Mucosa of descending colon (tissue), 3 donors: ENCODE measurements around the gene CAMTA2. TPM values are rescaled to one million over a fixed set of nuclear protein-coding genes. Genes with fewer than 3 reads are reported as not detected.

ENCODE experiments used
- ATAC-seq: fragments of 200-7000 bp; cut with Tn5 transposase; one replicate; pipeline ENCODE4 v1.9.1; 2020; ENCODE audit warnings: mild to moderate bottlenecking, moderate library complexity
- DNase-seq, 3 donors: peaks; one replicate each; pipeline ENCODE4 v3.0.0-alpha.2; 2020
- H3K36me3 ChIP-seq: fragments of 200-600 bp; one replicate; pipeline ENCODE4 v1.8.0; 2021; ENCODE audit warnings: low read depth, mild to moderate bottlenecking
- H3K4me1 ChIP-seq: fragments of 200-600 bp; one replicate; pipeline ENCODE4 v1.8.0; 2021; ENCODE audit warnings: low read depth, mild to moderate bottlenecking
- H3K4me3 ChIP-seq: fragments of 200-600 bp; one replicate; pipeline ENCODE4 v1.8.0; 2021; ENCODE audit warnings: mild to moderate bottlenecking
- H3K9me3 ChIP-seq: fragments of 200-600 bp; one replicate; pipeline ENCODE4 v1.8.0; 2021; ENCODE audit warnings: mild to moderate bottlenecking
- intact Hi-C, 2 donors: fragments of 100-400 bp; cut with DNase I in 1 of 2; cut with micrococcal nuclease in 1 of 2; formaldehyde crosslinking; loops; one replicate each; pipeline versions ENCODE4 v1.11.0 to v1.11.1; 2022; cut with DNase I, micrococcal nuclease
- total RNA-seq, 3 donors: library from RNA; stranded (reverse); fragmentation: NEBNext Ultra II Directional in 2 of 3; extraction: Animal tissue kit (Norgen Biotek cat#: 25700) in 2 of 3; gene quantifications; one replicate each; pipeline versions ENCODE4 v1.2.1 to v1.2.4, GENCODE V29; 2021 to 2023
- TF ChIP-seq, protein P1 (sequence below): fragments of 200-600 bp; IDR thresholded peaks from one replicate; pipeline ENCODE4 v1.8.0; 2022; ENCODE audit warnings: antibody characterized with exemption, mild to moderate bottlenecking
- donor health status: DM: no; HTN: no; CAD: no; lungs with moderate emphysema.
- donor health status: DM: no; HTN: no; CAD: no.
- donor health status: DM: no; HTN: yes; CAD: no.

The CAMTA2 gene
- total RNA-seq, 3 donors from 2014 or later: 56.6 to 71.7 (median 57.1) TPM

DNA sequence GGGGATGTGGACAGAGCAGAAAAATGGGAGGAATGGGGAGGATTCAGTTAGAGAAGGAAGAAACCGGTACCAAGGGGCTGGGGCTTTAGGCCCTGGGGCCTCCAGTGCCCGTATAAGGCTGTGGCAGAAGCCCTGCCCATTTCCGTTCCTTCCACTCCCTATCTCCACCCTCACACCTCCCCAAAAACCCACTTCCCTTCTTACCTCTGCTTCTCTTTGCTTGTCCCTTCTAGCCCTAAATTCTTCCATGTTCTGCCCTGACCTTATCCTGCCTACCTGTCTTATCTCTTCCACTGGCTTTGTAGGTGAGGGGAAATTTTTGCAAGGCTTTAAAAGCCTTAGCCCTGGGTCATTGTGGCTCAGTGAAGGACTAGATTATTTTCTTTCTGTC, 43.3 kb downstream of the CAMTA2 start:
- ATAC-seq: no peak
- H3K4me1 ChIP-seq: peaks cover 37% of the 10 kb centered on the region
- H3K4me3 ChIP-seq: no peak overlapping the region
- intact Hi-C loops: no loop called here
- DNase-seq: peak in 1 of 3 donors; percentile 68
- H3K9me3 ChIP-seq: no peaks in the 10 kb centered on the region
- TF ChIP-seq, protein P1, sequence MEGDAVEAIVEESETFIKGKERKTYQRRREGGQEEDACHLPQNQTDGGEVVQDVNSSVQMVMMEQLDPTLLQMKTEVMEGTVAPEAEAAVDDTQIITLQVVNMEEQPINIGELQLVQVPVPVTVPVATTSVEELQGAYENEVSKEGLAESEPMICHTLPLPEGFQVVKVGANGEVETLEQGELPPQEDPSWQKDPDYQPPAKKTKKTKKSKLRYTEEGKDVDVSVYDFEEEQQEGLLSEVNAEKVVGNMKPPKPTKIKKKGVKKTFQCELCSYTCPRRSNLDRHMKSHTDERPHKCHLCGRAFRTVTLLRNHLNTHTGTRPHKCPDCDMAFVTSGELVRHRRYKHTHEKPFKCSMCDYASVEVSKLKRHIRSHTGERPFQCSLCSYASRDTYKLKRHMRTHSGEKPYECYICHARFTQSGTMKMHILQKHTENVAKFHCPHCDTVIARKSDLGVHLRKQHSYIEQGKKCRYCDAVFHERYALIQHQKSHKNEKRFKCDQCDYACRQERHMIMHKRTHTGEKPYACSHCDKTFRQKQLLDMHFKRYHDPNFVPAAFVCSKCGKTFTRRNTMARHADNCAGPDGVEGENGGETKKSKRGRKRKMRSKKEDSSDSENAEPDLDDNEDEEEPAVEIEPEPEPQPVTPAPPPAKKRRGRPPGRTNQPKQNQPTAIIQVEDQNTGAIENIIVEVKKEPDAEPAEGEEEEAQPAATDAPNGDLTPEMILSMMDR: no peak
- H3K36me3 ChIP-seq: no peaks in the 10 kb centered on the region

DNA sequence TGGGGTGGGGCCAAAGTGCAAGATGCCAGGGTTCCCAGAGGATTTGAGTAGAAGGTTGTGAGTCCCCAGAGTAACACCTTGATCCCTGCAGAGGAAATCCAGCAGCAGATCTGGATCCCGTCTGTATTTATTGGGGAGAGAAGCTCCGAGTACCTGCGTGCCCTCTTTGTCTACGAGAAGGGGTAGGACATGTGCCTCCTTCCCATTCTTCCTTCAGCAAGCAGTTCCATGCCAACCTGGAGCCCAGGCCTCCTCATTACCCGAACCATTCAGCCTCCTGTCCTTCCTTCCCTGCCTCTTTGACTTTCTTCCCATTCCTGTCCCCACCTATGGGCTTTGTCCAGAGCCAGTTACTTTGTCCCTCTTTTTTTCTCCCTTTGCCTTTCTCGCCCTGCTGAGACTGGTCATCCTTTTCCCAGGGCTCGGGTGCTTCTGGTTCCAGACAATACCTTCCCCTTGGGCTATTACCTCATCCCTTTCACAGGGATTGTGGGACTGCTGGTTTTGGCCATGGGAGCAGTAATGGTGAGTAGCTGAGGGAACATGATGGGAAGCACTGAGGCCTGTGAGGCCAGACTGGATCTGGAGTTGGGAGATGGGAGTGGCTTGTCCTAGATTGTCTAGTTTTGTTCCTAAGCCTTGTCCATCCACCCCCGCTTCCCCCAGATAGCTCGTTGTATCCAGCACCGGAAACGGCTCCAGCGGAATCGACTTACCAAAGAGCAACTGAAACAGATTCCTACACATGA, 44.5 kb downstream of the CAMTA2 start:
- DNase-seq (no peak), ATAC-seq (no peak)
- Histone ChIP-seq H3K4me1 (peaks cover 46% of the 10 kb centered on the region), H3K4me3 (no peak overlapping the region), H3K9me3 (no peaks in the 10 kb centered on the region), H3K36me3 (no peaks in the 10 kb centered on the region)
- TF ChIP-seq, protein P1: no peak
- intact Hi-C loops: no loop called here

DNA sequence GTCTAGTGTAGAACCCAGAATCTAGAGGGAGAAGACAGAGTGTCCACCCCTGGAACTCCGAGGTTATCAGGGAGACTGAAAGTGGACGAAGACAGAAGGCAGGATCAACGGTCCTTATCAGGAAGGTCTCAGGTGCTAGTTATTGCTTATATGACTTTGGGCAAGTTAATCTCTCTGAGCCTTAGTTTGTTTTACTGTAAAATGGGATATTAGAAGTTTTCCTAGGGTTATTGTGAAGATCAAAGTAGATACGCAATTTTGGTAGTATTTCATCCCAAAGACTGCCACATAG, 46.2 kb downstream of the CAMTA2 start:
- H3K4me1 ChIP-seq: peaks cover 38% of the 10 kb centered on the region

DNA sequence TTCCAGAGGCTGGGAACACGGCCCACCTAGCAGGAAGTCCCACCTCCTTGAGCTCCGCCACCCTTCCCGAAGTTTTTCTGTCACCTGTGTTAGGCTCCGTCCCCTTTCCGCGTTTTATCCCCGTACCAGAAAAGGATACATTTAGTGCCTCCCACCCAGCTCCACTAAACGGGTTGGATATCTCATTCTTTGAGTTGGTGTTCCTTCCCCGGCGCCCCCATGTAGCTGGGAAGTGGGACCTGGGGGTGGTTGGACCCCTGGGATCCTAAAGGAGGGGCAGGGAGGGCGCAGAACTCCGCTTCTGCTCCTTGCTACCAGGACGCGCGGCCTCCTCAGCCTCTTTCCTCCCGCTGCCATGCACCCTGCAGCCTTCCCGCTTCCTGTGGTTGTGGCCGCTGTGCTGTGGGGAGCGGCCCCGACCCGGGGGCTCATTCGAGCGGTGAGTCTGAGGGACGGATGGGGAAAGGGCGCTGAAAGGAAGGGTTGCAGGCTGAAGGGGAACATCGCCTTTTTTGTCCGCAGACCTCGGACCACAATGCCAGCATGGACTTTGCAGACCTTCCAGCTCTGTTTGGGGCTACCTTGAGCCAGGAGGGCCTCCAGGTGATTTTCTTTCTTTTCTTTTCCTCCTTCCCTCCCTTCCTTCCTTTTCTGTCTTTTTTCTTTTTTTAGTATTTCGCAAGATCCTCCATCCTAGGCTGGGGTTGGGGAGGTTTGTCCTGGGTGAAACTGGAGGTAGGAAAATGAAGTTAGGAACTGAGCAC, 46.7 kb downstream of the CAMTA2 start:
- Histone ChIP-seq H3K4me3 (peak overlapping the region; percentile 77), H3K9me3 (no peaks in the 10 kb centered on the region), H3K36me3 (no peaks in the 10 kb centered on the region), H3K4me1 (peaks cover 34% of the 10 kb centered on the region)
- DNase-seq (peak; percentile 54 to 84 (median 72)), ATAC-seq (peak; percentile 67)
- TF ChIP-seq, protein P1: no peak
- intact Hi-C loops: no loop called here

More for the DNA sequence above, 46.2 kb downstream of the CAMTA2 start:
- no peaks in the 10 kb centered on the region for H3K36me3 ChIP-seq
- DNase-seq: no peak
- H3K4me3 ChIP-seq: peak overlapping the region; percentile 77
- intact Hi-C loops: no loop called here
- TF ChIP-seq, protein P1: no peak
- H3K9me3 ChIP-seq: no peaks in the 10 kb centered on the region
- ATAC-seq: no peak

DNA sequence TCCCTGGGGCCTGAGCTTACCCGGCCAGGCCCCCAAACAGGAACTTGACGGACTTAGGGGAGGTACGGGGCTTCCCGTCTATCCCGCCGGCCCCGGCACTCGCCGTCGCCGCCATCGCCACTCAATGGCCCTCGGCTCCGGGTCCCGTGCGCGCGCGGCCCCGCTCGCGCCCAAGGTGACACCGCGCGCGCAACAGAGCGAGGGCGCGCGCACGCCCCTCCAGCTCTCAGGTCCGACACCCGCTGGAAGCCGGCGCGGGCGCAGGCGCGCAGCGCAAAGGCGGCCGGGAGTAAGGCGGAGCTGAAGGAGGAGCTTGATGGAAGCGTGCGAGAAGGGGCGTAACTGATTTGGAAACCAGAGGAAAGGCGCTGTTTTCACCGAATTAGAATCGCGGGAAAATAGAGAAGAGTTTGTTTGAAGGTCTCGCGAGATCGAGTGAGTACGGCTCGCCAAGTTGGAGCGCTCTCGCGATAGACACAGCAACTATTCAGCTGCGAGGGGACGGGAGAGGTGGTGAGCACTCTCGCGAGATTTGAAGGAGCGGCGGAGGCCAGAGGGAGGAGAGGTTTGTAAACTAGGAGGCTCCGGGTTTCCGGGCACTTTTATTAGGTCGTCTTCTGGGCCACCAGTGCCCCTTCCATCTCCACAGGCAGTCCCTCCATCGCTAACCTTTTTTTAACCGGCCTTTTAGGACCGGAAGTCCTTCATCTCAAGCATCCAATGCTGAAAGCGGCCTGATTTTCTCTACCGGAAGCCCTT, 47.5 kb downstream of the CAMTA2 start, which contains the start of the genes RNF167 and SLC25A11:
RNF167 (plus strand) TSS at position 473 of the 759 bp plus-strand sequence. CDS start 642 bp downstream, outside the sequence.
SLC25A11 (minus strand) TSS at position 251 of the 759 bp plus-strand sequence; CDS start at position 115, 136 bp downstream.
- TF ChIP-seq, protein P1: peak; percentile 8
- peaks cover 26% of the 10 kb centered on the region for H3K4me1 ChIP-seq
- ATAC-seq (peak; percentile 91), DNase-seq (peak; percentile 96 to 97 (median 96))
- no peaks in the 10 kb centered on the region for H3K36me3 ChIP-seq
- intact Hi-C loops: no loop called here
- H3K4me3 ChIP-seq: peak within 1 kb of the TSS; percentile 77
- no peaks in the 10 kb centered on the region for H3K9me3 ChIP-seq
